ENCODE results near the gene CXCL14.

CXCL14 gene

GRCh38 chr5:135547590-135548254, 31.1 kb downstream of the CXCL14 start:
- no peaks in the 10 kb centered on the region for H3K36me3 Mint-ChIP-seq (ENCODE audit: low read depth)
- peaks cover 13% of the 10 kb centered on the region for H3K4me1 Mint-ChIP-seq (ENCODE audit: low read depth)
- H3K9me3 Mint-ChIP-seq: no peaks in the 10 kb centered on the region
- peaks cover 69% of the 10 kb centered on the region for H3K27me3 Mint-ChIP-seq
- no peak overlapping the region for H3K4me3 Mint-ChIP-seq
- no peak overlapping the region for H3K27ac Mint-ChIP-seq

GRCh38 chr5:135546912-135547311, 31.9 kb downstream of the CXCL14 start:
- no peak overlapping the region for H3K4me3 Mint-ChIP-seq
- no peaks in the 10 kb centered on the region for H3K9me3 Mint-ChIP-seq
- no peaks in the 10 kb centered on the region for H3K36me3 Mint-ChIP-seq (ENCODE audit: low read depth)
- H3K27ac Mint-ChIP-seq: no peak overlapping the region
- peaks cover 13% of the 10 kb centered on the region for H3K4me1 Mint-ChIP-seq (ENCODE audit: low read depth)
- H3K27me3 Mint-ChIP-seq: peaks cover 75% of the 10 kb centered on the region

- Mint-ChIP-seq H3K36me3 (ENCODE audit: low read depth) (no peaks in the 10 kb centered on the region), H3K9me3 (no peaks in the 10 kb centered on the region), H3K4me1 (ENCODE audit: low read depth) (peaks cover 13% of the 10 kb centered on the region), H3K27me3 (peaks cover 78% of the 10 kb centered on the region), H3K4me3 (no peak overlapping the region), H3K27ac (no peak overlapping the region)
Observed at GRCh38 chr5:135546101-135546500, 32.7 kb downstream of the CXCL14 start.

GRCh38 chr5:135545099-135545498, 33.7 kb downstream of the CXCL14 start:
- no peak overlapping the region for H3K27ac Mint-ChIP-seq
- peak overlapping the region; percentile 81 for H3K4me3 Mint-ChIP-seq
- peaks cover 13% of the 10 kb centered on the region for H3K4me1 Mint-ChIP-seq (ENCODE audit: low read depth)
- H3K9me3 Mint-ChIP-seq: no peaks in the 10 kb centered on the region
- H3K36me3 Mint-ChIP-seq (ENCODE audit: low read depth): no peaks in the 10 kb centered on the region
- H3K27me3 Mint-ChIP-seq: peaks cover 82% of the 10 kb centered on the region

- Mint-ChIP-seq H3K4me3 (peak overlapping the region; percentile 81), H3K4me1 (ENCODE audit: low read depth) (peaks cover 13% of the 10 kb centered on the region), H3K36me3 (ENCODE audit: low read depth) (no peaks in the 10 kb centered on the region), H3K27me3 (peaks cover 86% of the 10 kb centered on the region), H3K9me3 (no peaks in the 10 kb centered on the region), H3K27ac (no peak overlapping the region)
Observed at GRCh38 chr5:135543485-135544304, 35.1 kb downstream of the CXCL14 start.

GRCh38 chr5:135543001-135543484, 35.7 kb downstream of the CXCL14 start:
- H3K4me3 Mint-ChIP-seq: peak overlapping the region; percentile 75
- H3K27me3 Mint-ChIP-seq: peaks cover 91% of the 10 kb centered on the region
- H3K36me3 Mint-ChIP-seq (ENCODE audit: low read depth): no peaks in the 10 kb centered on the region
- no peaks in the 10 kb centered on the region for H3K9me3 Mint-ChIP-seq
- H3K27ac Mint-ChIP-seq: no peak overlapping the region
- H3K4me1 Mint-ChIP-seq (ENCODE audit: low read depth): peaks cover 13% of the 10 kb centered on the region

- H3K27me3 Mint-ChIP-seq: peaks cover 91% of the 10 kb centered on the region
- no peaks in the 10 kb centered on the region for H3K9me3 Mint-ChIP-seq
- peaks cover 13% of the 10 kb centered on the region for H3K4me1 Mint-ChIP-seq (ENCODE audit: low read depth)
- no peak overlapping the region for H3K27ac Mint-ChIP-seq
- no peaks in the 10 kb centered on the region for H3K36me3 Mint-ChIP-seq (ENCODE audit: low read depth)
- H3K4me3 Mint-ChIP-seq: no peak overlapping the region
Observed at GRCh38 chr5:135541807-135542502, 36.8 kb downstream of the CXCL14 start.

- Mint-ChIP-seq H3K4me1 (ENCODE audit: low read depth) (peaks cover 18% of the 10 kb centered on the region), H3K36me3 (ENCODE audit: low read depth) (no peaks in the 10 kb centered on the region), H3K4me3 (no peak overlapping the region), H3K9me3 (no peaks in the 10 kb centered on the region), H3K27me3 (peaks cover 80% of the 10 kb centered on the region), H3K27ac (no peak overlapping the region)
Observed at GRCh38 chr5:135539430-135540005, 39.3 kb downstream of the CXCL14 start.

GRCh38 chr5:135538261-135538660, 40.5 kb downstream of the CXCL14 start:
- Mint-ChIP-seq H3K9me3 (no peaks in the 10 kb centered on the region), H3K27ac (no peak overlapping the region), H3K27me3 (peaks cover 86% of the 10 kb centered on the region), H3K4me1 (ENCODE audit: low read depth) (peaks cover 12% of the 10 kb centered on the region), H3K4me3 (no peak overlapping the region), H3K36me3 (ENCODE audit: low read depth) (no peaks in the 10 kb centered on the region)

- H3K27ac Mint-ChIP-seq: no peak overlapping the region
- H3K36me3 Mint-ChIP-seq (ENCODE audit: low read depth): no peaks in the 10 kb centered on the region
Observed at GRCh38 chr5:135537745-135538144, 41.0 kb downstream of the CXCL14 start.

GRCh38 chr5:135537271-135537670, 41.5 kb downstream of the CXCL14 start:
- Mint-ChIP-seq H3K36me3 (ENCODE audit: low read depth) (no peaks in the 10 kb centered on the region), H3K4me1 (ENCODE audit: low read depth) (peaks cover 8% of the 10 kb centered on the region), H3K4me3 (no peak overlapping the region), H3K9me3 (no peaks in the 10 kb centered on the region), H3K27me3 (peaks cover 86% of the 10 kb centered on the region), H3K27ac (no peak overlapping the region)

More at GRCh38 chr5:135537745-135538144, 41.0 kb downstream of the CXCL14 start:
- Mint-ChIP-seq H3K4me3 (no peak overlapping the region), H3K9me3 (no peaks in the 10 kb centered on the region), H3K4me1 (ENCODE audit: low read depth) (peaks cover 8% of the 10 kb centered on the region), H3K27me3 (peaks cover 86% of the 10 kb centered on the region)

GRCh38 chr5:135535820-135536801, 42.7 kb downstream of the CXCL14 start, which contains the start of gene NEUROG1:
Gene NEUROG1, minus strand, starts transcription at chr5:135535964. Its CDS starts 274 bp downstream, at chr5:135535690.
- no peak within 1 kb of the TSS for H3K27ac Mint-ChIP-seq
- H3K4me1 Mint-ChIP-seq (ENCODE audit: low read depth): peaks cover 8% of the 10 kb centered on the region
- H3K27me3 Mint-ChIP-seq: peaks cover 81% of the 10 kb centered on the region
- H3K9me3 Mint-ChIP-seq: no peaks in the 10 kb centered on the region
- no peaks in the 10 kb centered on the region for H3K36me3 Mint-ChIP-seq (ENCODE audit: low read depth)
- no peak within 1 kb of the TSS for H3K4me3 Mint-ChIP-seq

GRCh38 chr5:135535420-135535819, 43.4 kb downstream of the CXCL14 start:
- Mint-ChIP-seq H3K27me3 (peaks cover 80% of the 10 kb centered on the region), H3K27ac (no peak overlapping the region), H3K4me3 (no peak overlapping the region)

More at GRCh38 chr5:135535420-135535819, 43.4 kb downstream of the CXCL14 start:
- peaks cover 8% of the 10 kb centered on the region for H3K4me1 Mint-ChIP-seq (ENCODE audit: low read depth)
- H3K9me3 Mint-ChIP-seq: no peaks in the 10 kb centered on the region
- H3K36me3 Mint-ChIP-seq (ENCODE audit: low read depth): no peaks in the 10 kb centered on the region

Measured in stimulated activated naive CD8-positive, alpha-beta T cell treated with anti-CD3 and anti-CD28 coated beads, Interleukin-15, Interleukin-2, amounts not matched to agents 100 ng/mL and 50 ng/mL, for 24 hours (primary cell).